GM21515 (cell line): ENCODE data around the gene XAF1.
"Not testable (repeated sequence)": the region's sequence is repeated elsewhere in the genome, so short reads cannot be mapped to it uniquely, and the experiment has no call there.

ENCODE experiments used
- ATAC-seq: cut with Tn5 transposase; IDR thresholded peaks from one replicate; pipeline ENCODE4 v1.9.1; 2021; ENCODE audit not compliant: unreplicated experiment

The XAF1 gene, protein sequence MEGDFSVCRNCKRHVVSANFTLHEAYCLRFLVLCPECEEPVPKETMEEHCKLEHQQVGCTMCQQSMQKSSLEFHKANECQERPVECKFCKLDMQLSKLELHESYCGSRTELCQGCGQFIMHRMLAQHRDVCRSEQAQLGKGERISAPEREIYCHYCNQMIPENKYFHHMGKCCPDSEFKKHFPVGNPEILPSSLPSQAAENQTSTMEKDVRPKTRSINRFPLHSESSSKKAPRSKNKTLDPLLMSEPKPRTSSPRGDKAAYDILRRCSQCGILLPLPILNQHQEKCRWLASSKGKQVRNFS

DNA sequence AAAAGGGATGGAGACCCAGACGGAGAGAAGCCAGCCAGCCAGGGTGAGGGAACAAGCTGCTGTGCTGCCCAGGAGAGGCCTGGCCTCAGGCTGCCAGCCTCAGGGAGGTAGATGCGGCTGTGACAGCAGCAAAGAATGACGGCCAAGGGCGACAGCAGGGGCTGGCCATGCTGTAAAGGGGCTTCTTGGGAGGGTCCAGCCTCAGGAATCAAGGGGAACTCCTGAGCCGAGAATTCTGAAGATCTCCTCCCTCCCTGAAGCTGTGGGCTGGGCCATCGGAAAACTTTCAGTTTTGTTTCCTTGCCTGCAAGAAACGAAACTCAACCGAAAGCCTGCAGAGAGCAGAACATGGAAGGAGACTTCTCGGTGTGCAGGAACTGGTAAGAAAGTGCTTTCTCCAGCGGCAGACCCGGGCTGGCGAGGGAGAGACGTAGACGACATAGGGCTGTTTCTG lies at the start of gene XAF1:
Gene XAF1 (plus strand): TSS at position 316 of the 454 bp plus-strand sequence. CDS start 33 bp downstream, at position 349.
- ATAC-seq: no peak

DNA sequence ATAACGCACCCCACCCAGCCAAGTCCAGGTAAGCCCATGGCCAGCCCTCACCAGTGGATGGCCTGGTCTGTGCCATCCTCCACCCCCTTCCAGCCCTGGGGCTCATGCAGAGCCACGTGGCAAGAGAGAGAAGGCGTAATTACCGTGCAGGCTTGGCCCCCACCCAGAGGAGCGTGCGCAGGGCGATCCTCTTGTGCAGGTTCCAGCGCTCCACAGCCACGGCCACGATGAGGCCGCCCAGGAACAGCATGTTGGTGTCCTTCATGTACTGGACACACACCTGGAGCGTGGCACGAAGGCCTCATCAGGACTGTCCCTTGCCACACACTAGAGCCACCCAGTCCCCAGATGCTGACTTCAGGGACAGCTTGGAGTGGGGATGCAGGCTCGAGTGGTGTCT lies 49.3 kb upstream of the XAF1 start:
- ATAC-seq: no peak

DNA sequence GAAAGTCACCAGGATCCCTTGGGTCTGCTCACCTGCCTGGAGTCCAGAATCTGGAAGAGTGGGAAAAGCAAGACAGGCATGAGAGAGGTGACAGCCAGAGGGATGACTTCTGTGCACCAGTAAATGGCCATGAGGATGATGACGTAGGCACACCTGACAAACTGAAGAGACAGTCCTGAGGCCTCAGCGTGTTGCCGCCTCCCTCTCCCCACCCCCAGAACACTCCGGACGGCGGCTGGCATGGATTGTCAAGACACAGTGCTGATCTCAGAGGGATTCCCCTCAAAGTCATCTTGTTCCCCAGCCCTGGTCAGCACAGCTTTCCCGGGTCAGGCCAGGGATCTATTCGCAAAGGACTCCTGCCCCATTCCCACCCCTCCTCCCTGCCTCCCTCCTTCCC lies 48.9 kb upstream of the XAF1 start:
- ATAC-seq: no peak

DNA sequence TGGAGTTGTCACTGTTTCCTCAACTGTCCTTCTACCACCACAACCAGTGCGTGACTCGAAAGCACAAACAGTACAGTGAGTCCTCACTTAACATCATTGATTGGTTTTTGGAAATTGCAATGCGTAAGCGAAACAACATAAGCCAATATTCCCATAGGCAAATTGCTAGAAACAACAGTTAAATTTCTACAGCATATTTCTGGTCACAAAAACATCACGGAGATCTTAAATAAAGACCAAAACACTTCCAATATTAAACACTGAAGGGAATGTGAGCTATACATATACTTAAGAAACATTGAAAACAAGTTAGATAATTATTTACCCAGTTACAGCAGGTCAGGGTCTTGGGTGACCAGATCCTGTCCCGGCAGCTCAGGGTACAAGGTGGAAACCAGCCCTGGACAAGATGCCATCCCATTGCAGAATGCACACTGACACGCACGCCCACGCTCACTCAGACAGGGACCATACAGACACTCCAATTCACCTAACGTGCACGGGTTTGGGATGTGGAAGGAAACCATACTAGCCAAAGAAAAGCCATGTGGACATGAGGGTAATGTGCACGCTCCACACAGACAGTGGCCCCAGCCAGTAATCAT lies 47.4 kb upstream of the XAF1 start:
- ATAC-seq: no peak

DNA sequence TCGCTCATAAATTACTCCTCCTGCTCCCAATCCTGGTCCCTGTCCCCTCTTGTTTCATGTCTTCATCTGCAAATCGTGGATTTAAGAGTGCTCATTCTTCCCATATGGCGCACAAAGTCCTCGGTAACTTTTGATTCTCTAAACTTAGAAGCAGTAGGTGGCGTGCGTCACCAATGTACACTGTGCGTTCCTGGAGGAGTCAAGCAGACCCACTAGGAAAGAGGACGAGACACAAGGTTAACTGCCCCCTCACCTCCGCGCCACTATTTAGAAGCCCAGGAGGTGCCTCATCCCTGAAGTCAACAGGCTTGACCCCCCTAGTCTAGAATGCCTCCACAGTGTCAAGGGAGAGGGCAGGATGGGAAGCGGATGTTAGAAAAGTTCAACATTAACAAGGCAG lies 45.5 kb upstream of the XAF1 start:
- ATAC-seq: no peak

DNA sequence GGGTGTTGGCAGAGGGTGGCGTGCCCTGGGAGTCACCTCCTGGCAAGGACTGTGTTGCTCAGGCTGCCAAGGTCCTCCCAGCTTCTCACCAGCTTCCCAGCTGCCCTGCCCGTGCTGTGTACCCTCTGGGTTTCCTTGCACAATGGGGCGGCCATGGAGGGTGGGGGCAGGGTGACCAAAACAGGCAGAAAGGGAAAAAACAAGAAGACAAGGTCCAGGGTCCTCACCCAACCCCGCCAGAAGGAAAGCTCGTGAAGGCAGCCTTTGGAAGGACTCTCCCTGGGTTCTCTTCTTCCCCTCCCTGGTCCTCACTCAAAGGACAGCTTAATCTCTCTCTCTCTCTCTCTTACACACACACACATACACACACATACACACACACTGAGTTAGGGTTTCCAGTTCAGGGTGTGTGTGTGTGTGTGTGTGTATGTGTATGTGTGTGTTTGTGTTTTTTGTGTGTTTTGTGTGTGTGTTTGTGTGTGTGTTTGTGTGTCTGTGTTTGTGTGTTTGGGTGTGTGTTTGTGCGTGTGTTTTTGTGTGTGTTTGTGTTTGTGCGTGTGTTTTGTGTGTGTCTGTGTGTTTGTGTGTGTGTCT lies 44.7 kb upstream of the XAF1 start:
- ATAC-seq: no peak

DNA sequence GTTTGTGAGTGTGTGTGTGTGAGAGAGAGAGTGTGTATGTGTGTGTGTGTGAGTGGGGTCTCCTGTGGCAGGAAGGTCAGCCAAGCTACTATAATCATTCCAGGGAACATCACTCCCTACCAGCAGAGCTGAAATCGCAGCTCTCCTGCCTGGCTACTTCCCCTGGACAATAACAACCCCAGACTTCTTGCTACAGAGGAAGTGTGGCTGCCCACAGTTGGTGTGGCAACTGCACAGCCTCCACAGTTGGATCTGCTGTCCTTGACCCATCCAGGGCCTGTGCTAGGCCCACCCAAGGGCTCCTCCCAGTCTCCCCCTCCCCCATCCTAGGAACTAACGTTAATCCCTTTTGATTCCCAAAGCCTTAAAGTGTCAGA lies 44.2 kb upstream of the XAF1 start:
- ATAC-seq: no peak

DNA sequence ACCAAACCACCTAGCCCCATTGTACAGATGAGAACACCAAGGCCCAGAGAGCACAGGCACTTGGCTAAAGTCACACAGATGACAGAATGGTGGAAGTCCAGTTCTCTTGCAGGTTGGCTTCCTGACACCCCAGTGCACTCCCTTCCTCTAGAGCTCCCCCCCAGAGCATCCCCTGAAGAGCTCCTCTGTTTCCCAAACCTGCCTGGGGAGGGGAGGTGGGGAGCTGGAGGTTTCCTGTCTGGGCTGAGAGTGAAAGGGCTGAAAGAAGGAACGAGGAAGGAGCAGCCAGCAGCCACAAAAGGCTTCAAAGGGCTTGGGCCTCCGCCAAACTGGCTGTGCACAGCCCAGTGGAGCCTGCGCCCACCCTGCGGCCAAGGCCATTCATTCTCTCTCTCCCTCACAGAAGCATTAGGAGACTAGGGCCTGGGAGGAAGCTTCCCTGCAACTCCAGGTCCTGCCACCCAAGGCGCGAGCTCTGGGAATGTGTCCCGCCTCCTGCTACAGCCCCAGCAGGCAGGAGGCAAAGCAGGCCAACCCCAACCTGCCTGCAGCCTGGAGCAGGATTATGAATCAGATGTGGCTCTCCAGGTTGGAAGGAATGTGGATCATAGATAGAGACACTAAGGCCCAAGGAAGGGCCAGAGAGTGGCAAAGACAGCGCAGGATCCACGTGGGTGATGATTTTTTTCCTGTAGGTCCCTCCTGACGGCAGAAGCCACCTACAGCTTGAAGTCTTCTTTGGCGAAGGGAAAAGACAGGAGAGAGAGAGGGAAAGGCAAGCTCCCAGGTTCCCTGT lies 43.6 kb upstream of the XAF1 start:
- no peak for ATAC-seq

DNA sequence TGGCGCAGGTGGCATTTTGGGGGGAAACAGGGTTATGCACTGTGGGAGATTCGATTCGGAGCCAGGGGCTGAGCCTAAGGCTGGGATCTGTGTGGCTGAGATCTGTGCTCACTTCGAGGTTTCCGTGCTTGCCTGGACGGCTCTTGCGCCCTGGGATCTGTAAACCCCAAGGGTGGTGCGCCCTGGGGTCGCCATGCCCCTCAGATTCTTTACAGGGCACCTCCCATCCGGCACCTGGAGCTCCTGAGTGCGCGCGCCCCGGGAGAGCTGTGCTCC lies 43.1 kb upstream of the XAF1 start:
- no peak for ATAC-seq

DNA sequence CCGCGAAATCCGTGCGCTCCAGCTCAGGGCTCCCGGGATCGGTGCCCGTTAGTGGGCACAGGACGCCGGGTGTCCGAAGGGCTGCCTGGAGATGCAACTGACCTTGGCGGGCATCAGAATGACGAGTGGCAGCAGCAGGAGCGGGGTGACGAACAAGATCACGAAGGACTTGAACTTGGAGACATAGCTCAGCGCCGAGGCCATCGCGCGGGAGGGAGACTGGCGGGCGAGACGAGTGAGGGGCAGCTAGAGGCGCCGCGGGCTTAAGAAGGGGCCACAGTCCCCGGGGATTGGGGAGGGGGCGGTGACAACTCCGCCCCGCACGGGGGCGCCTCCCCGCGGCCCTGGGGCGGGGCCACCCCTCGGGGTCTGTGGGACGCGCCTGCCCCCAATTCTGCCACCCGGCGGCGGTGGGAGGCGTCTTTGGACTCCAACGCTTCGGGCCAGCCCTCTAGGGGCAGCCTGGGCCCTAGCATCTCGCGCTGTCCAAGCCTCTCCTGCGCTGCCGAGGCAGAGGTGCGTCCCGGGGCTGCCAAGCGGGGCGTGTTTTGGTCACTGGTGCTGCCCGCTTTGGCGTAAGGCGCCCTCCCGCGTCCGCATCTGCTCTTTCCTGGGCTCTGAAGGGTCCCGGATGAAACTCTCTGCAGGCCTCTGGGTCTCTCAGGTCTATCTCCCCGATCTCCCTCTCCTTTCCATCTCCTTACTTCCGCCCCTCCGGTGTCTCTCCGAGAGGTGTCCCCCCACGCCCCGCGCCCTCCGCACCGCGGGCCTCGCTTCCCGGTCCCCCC lies 42.5 kb upstream of the XAF1 start, which contains the start of gene SLC13A5:
Gene SLC13A5 (minus strand): TSS at position 240 of the 788 bp plus-strand sequence. CDS start 36 bp downstream, at position 204.
- no peak for ATAC-seq

DNA sequence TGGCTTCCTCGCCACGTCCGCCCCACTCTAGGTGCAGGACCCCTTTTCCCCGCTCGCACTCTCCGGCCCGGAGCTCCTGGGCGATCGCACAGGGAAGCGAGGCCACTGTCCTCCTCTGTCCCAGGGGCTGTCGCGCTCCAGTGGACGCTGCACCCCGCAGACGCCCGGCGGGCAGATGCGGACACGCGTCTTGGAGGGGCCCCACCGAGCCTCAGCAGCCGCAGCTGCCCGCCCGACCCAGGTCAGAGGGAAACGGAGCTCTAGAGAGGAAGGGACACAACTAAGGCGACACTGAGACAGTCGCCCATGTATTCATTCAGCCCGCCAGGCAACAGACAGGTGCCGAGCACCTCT lies 42.0 kb upstream of the XAF1 start:
- ATAC-seq: no peak

DNA sequence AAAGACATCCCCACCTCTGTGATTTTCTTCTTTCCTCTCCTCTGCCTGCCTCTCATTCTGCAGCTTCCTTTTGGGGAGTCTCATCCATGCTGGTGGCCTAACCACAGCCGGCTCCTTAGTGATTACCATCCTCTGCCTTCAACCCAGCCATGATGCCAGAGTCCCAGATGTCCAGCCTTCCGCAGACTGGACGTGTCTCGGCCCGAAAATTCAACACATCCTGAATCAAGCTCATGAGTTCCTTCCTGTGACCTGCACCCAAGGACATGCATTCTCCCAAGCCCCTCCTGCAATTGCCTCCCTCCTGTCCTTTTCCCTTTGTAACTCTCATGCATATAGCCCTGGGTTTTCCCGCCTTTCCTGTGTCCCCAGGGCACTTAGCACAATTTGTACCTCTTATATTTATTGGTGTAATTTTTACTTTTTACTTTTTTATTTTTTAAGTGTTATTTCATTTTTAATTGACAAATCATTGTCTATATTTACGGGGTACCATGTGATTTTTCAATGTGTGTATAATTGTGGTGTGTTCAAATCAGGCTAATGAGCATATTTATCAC lies 41.5 kb upstream of the XAF1 start:
- no peak for ATAC-seq

DNA sequence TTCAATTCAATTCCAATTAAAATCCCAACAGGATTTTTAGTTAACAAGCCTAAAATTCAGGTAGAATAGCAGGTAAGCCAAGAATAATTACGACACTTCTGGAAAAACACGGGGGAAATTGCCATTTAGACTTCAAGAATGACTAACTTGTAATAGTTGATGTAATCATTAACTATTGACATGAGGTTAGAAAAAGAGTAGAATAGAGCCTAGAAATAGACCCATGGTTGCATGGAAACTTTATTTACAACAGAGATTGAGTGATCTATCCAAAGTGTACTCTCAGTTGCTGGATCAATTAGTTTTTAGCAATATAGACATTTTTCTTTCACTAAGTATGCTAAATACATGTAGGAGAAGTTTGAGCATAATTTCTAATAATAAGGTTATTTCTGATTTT lies 39.1 kb upstream of the XAF1 start:
- ATAC-seq: no peak

DNA sequence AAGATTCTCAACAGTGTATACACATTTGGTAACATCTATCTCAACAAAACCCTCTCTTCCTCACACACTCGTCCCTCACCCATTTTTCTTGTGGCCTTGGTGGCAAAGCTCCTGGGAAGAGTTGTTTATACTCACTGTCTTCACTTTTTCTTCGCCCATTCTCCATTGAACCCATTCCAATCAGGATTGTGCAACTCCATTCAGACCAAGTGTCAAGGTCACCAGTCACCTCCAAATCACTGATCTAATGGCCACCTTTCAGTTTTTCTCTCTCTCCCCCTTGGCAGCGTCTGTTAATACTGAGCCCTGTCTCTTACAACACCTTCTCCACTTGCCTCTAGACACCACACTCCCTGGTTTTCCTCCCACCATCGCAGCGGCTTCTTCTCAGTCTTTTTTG lies 34.1 kb upstream of the XAF1 start:
- no peak for ATAC-seq

DNA sequence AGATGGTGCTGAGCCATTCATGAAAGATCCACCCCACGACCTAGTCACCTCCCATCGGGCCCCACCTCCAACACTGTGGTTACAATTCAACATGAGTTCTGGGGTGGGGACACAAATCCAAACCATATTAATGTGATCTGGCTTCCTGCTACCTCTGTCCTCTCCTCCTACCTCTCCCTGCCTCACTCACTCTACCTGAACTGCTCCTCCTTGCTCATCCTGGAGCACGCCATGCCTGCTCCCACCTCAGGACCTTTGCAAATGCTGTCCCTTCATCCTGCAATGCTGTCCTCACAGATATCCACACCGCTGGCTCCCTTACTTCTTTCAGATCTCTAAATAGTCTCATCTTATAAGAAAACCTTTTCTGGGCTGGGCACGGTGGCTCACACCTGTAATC lies 31.8 kb upstream of the XAF1 start:
- ATAC-seq: no peak

DNA sequence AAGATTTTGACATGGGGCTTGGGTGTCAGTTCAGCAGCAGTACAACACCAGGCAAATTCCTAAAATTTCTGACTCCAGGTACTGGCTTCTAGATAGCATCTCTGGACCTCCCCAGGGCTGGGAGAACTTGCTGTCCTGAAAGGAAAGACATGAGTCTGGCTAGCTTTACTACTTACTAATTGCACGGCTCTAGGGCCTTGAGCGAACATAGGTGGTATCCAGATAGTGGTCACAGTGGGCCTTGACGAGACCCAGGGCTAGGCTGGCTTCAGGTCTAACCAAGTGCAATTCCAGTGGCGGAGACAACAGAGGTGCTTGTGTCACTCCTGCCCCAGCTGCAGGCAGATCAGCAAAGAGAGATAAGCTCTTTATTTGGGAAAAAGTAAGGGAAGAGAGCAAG lies 26.3 kb upstream of the XAF1 start:
- no peak for ATAC-seq

DNA sequence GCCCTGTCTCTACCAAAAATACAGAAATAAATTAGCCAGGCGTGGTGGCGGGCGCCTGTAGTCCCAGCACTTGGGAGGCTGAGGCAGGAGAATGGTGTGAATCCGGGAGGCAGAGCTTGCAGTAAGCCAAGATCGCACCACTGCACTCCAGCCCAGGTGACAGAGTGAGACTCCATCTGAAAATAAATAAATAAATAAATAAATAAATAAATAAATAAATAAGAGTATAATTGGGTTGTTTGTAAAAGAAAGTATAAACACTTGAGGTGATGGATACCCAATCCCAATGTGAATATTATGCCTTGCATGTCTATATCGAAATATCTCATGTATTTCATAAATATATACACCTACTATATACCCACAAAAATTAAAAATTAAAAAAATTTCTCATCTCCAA lies 9.2 kb upstream of the XAF1 start:
- not testable (repeated sequence) for ATAC-seq

DNA sequence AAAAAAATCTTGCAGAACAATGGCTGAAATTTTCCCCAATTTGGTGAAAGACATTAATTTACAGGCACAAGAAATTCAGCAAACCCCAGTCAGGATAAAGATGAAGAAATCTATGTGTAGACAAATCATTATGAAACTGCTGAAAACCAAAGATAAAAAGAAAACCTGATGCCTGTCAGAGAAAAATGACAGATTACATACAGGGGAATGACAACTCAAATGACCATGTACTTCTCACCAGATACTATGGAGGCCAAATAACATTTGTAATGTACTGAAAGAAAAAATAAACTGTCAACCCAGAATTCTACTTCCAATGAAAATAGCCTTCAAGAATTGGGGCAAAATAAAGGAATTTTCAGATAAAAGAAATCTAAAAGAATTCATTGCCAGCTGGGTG lies 7.2 kb upstream of the XAF1 start:
- no peak for ATAC-seq

DNA sequence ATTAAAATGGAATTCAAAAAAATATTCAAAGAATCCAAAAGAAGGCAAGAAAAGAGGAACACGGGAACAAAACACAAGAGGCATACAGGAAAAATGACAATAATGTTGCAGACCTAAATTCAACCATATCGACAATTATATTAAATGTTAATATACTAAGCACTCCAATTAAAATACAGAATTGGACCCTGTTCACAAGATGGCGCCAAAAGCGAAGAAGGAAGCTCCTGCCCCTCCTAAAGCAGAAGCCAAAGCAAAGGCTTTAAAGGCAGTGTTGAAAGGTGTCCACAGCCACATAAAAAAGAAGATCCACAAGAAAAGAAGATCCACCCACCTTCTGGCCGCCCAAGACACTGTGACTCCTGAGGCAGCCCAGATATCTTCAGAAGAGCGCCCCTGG lies 6.3 kb upstream of the XAF1 start:
- no peak for ATAC-seq

DNA sequence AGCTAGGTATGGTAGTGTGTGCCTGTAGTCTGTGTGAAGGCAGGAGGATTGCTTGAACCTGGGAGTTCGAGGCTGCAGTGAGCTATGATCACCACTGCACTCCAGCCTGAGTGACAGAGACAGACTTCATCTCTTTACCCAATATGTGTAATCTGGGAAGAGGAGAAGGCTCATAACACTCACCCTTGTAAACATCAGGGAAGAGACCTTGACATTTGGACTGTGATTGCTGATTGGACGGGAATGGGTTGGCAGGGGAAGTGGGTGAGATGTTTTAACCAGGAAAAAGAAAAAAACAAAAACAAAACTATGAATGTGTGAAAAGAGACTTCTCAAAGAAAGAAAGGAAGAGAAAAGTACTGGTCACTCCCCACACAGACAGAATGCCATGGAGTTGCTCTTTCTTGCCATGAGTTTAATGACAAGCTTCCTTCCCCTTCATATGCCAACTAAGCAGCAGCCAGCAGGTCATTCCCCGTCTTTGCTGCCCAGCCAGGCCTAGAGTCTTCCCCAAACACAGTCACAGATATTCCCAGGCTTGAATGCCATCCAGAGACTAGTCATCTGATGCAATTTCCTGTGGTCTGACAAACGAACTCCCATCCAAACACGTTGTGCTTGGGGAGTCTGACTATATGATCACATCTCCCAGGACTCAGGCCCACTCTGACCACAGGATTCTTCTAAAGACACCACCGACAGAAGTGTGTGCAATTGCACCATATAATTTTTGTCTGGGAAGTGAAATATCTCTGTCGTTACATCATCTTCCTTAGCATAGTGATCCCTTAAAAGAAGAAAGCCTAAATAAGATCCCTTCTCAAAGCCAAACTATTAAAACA lies 3.6 kb upstream of the XAF1 start:
- no peak for ATAC-seq
